Heart left ventricle (tissue), 16 donors: ENCODE measurements around the gene MRTFA. TPM values are rescaled to one million over a fixed set of nuclear protein-coding genes. Genes with fewer than 3 reads are reported as not detected.
"Not testable (repeated sequence)": the region's sequence is repeated elsewhere in the genome, so short reads cannot be mapped to it uniquely, and the experiment has no call there.

Experiments
- ATAC-seq, 4 donors: fragments of 200-7000 bp; cut with Tn5 transposase; one replicate each; pipeline ENCODE4 v1.9.1; 2020 to 2022; ENCODE audit warnings: moderate library complexity in 4 of 4, mild to moderate bottlenecking in 3 of 4, moderate number of reproducible peaks in 1 of 4
- DNase-seq, 5 donors: peaks; one replicate each; pipeline ENCODE4 v3.0.0-alpha.2; 2020
- H3K27ac ChIP-seq, 12 donors: fragments of 200-600 bp; sonication (generic) in 4 of 12; one replicate each; pipeline versions ENCODE4 v1.5.0 to v1.8.0; 2016 to 2022; ENCODE audit warnings: mild to moderate bottlenecking in 2 of 12
- H3K27me3 ChIP-seq, 9 donors: fragments of 200-600 bp; sonication (generic) in 2 of 9; one replicate each; pipeline versions ENCODE4 v1.5.1 to v1.8.0; 2016 to 2022; ENCODE audit warnings: mild to moderate bottlenecking in 3 of 9
- H3K36me3 ChIP-seq, 9 donors: fragments of 200-600 bp; sonication (generic) in 2 of 9; one replicate each; pipeline versions ENCODE4 v1.5.0 to v1.8.0; 2018 to 2022; ENCODE audit warnings: mild to moderate bottlenecking in 2 of 9
- H3K4me1 ChIP-seq, 12 donors: fragments of 200-600 bp; sonication (generic) in 4 of 12; one replicate each; pipeline versions ENCODE4 v1.5.0 to v1.8.0; 2016 to 2022; ENCODE audit warnings: mild to moderate bottlenecking in 3 of 12
- H3K4me3 ChIP-seq, 12 donors: fragments of 200-600 bp; sonication (generic) in 4 of 12; one replicate each; pipeline versions ENCODE4 v1.5.0 to v1.8.0; 2017 to 2022; ENCODE audit warnings: mild to moderate bottlenecking in 9 of 12, moderate library complexity in 4 of 12
- H3K9me3 ChIP-seq, 12 donors: fragments of 200-600 bp; sonication (generic) in 4 of 12; one replicate each; pipeline versions ENCODE4 v1.5.0 to v1.8.0; 2016 to 2022; ENCODE audit warnings: mild to moderate bottlenecking in 1 of 12
- POLR2A ChIP-seq, 2 donors: fragments of 450-650 bp; IDR thresholded peaks; one replicate each; pipeline ENCODE4 v1.6.1; 2017; ENCODE audit warnings: antibody characterized with exemption in 2 of 2, mild to moderate bottlenecking in 2 of 2, moderate library complexity in 2 of 2
- WGBS, 4 donors: extraction: QIAGEN DNeasy Blood & Tissue Kit in 2 of 4; methylation state at CpG; one replicate each; pipeline versions ENCODE4 v1.1.5 to v1.1.7; 2013 to 2018; 5-methylcytosine and 5-hydroxymethylcytosine counted together
- intact Hi-C, 10 donors: fragments of 100-400 bp; cut with DNase I; formaldehyde crosslinking; loops; one replicate each; pipeline versions ENCODE4 v1.11.1 to v1.14.2; 2022
- polyA plus RNA-seq, 2 donors: library from polyadenylated mRNA; stranded (reverse); fragments of 200-250 nt; gene quantifications; one replicate each; pipeline ENCODE4 v1.2.3, GENCODE V29; 2013
- total RNA-seq, 9 donors: library from RNA; depleted of rRNA in 2 of 9; stranded (reverse); fragments of >200 nt in 2 of 9; fragmentation: NEBNext Ultra II Directional in 3 of 9; extraction: Animal tissue kit (Norgen Biotek cat#: 25700) in 3 of 9; gene quantifications; one replicate each; pipeline versions ENCODE4 v1.1.0 to v1.2.4, GENCODE V29; 2016 to 2023
- TF ChIP-seq, protein P1 (sequence below), 12 donors: fragments of 200-600 bp; sonication (generic) in 4 of 12; IDR thresholded peaks; one replicate each; pipeline versions ENCODE4 v1.5.0 to v1.8.0; 2018 to 2022; ENCODE audit warnings: antibody characterized with exemption in 12 of 12, mild to moderate bottlenecking in 5 of 12
- donor health status: ischemic (EF 13 %, LVEDD 7.1; RV severe dilation, severe dysfunction).
- donor health status: healthy with polysubstance abuse.
- donor health status: DM: no; HTN: yes; CAD: no.
- donor health status: DM: no; HTN: no; CAD: no.
- donor health status: ischemic (EF 25% LVEDD 6.9; RV normal size, moderate dysfunction).
- donor health status: ischemic (EF 25% LVEDD 5.7; RV mildly dilated, moderate dysfunction).
- donor health status: healthy.
- donor health status: DM: yes; HTN: yes; CAD: no.
- donor health status: ischemic (EF 35%, LVEDD 5.7; RV mildly dilated, moderate dysfunction).
- donor health status: nonischemic (EF 11% LVEDD 7.7; RV severe dilation, severe dysfunction).
- donor health status: DM: yes; HTN: yes; CAD: no.
- donor health status: PGD.
- donor health status: ischemic (EF 29% LVEDD 5.4; RV normal size, mild dysfunction).
- donor health status: nonischemic (EF 23%, LVEDD 6.1; RV moderate dilation, normal function).

MRTFA gene
- total and polyA plus RNA-seq, 11 donors: 14.0 to 52.6 (median 26.9) TPM

DNA sequence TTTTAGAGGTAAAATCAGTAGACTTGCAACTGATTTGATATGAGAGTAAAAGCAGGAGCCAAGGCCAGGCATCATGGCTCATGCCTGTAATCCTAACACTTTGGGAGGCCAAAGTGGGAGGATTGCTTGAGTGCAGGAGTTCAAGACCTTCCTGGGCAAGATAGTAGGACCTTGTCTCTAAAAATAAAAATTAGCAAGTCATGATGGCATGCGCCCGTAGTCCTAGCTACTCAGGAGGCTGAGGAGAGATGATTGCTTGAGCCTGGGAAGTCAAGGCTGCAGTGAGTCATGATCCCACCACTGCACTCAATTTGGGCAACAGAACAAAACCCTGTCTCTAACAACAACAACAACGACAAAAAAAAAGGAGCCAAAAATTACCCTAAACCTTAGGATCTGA, 252.6 kb downstream of the MRTFA start:
- H3K36me3 ChIP-seq: no peaks in the 10 kb centered on the region
- DNase-seq (no peak), ATAC-seq (peak in 1 of 4 donors; percentile 57)
- no peaks in the 10 kb centered on the region for H3K27me3 ChIP-seq
- no peaks in the 10 kb centered on the region for H3K9me3 ChIP-seq
- H3K4me1 ChIP-seq: peaks cover 0 to 27% (median 4%) of the 10 kb centered on the region in 12 donors
- intact Hi-C loops: no loop called here
- no peak overlapping the region for H3K27ac ChIP-seq
- WGBS, 4 donors: 65 to 75% (median 69%) methylated on average over 3 of the region's 3 CpGs
- no peak for TF ChIP-seq POLR2A (IDR thresholded peaks at IDR 0.05)
- TF ChIP-seq, protein P1, sequence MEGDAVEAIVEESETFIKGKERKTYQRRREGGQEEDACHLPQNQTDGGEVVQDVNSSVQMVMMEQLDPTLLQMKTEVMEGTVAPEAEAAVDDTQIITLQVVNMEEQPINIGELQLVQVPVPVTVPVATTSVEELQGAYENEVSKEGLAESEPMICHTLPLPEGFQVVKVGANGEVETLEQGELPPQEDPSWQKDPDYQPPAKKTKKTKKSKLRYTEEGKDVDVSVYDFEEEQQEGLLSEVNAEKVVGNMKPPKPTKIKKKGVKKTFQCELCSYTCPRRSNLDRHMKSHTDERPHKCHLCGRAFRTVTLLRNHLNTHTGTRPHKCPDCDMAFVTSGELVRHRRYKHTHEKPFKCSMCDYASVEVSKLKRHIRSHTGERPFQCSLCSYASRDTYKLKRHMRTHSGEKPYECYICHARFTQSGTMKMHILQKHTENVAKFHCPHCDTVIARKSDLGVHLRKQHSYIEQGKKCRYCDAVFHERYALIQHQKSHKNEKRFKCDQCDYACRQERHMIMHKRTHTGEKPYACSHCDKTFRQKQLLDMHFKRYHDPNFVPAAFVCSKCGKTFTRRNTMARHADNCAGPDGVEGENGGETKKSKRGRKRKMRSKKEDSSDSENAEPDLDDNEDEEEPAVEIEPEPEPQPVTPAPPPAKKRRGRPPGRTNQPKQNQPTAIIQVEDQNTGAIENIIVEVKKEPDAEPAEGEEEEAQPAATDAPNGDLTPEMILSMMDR (IDR thresholded peaks at IDR 0.05): no peak
- no peak overlapping the region for H3K4me3 ChIP-seq

DNA sequence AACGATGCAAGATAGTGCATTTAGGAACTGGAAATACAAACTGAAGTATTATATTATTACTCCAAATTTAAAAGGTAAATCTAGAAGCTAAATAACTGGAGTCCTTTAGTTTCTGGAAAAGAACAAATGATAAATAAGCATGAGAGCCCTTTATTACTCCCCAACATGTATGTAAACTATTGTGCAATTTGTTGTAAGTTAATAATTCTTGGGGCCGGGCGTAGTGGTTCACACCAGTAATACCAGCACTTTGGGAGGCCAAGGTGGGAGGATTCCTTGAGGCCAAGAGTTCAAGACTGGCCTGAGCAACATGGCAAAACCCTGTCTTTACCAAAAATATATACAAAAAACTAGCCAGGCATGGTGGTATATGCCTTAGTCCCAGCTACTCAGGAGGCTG, 255.1 kb downstream of the MRTFA start:
- intact Hi-C loops: no loop called here
- Histone ChIP-seq H3K4me1 (peaks cover 0 to 31% (median 4%) of the 10 kb centered on the region in 12 donors), H3K9me3 (no peaks in the 10 kb centered on the region), H3K36me3 (no peaks in the 10 kb centered on the region), H3K4me3 (no peak overlapping the region), H3K27me3 (no peaks in the 10 kb centered on the region), H3K27ac (no peak overlapping the region)
- TF ChIP-seq, protein P1 (IDR thresholded peaks at IDR 0.05): no peak
- no peak for TF ChIP-seq POLR2A (IDR thresholded peaks at IDR 0.05)
- DNase-seq: no peak
- ATAC-seq: no peak
- WGBS, 4 donors: 94 to 99% (median 97%) methylated on average over 3 of the region's 3 CpGs

DNA sequence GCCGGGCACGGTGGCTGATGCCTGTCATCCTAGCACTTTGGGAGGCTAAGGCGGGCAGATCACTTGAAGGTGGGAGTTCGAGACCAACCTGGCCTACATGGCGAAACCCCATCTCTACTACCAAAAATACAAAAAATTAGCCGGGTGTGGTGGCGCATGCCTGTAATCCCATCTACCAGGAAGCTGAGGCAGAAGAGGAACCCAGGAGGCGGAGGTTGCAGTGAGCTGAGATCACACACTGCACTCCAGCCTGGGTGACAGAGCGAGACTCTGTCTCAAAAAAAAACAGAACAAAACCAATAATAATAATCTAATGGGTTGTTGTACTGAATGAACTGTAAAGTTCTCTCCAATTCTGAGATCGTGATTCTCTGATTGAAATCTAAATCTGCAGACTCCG, 258.1 kb downstream of the MRTFA start:
- H3K27ac ChIP-seq, DNase-seq, H3K9me3 ChIP-seq, H3K4me3 ChIP-seq, H3K4me1 ChIP-seq, ATAC-seq, H3K27me3 ChIP-seq: not testable (repeated sequence)
- H3K36me3 ChIP-seq: peaks cover 0 to 11% (median 0%) of the 10 kb centered on the region in 9 donors
- 91 to 95% (median 93%) methylated on average over 11 of the region's 11 CpGs for WGBS, 4 donors
- intact Hi-C loops: loop anchor here in 1 of 10 donors (10.0 kb wide), 1 partner anchor 106 kb away; no protein-coding TSS in a partner anchor

DNA sequence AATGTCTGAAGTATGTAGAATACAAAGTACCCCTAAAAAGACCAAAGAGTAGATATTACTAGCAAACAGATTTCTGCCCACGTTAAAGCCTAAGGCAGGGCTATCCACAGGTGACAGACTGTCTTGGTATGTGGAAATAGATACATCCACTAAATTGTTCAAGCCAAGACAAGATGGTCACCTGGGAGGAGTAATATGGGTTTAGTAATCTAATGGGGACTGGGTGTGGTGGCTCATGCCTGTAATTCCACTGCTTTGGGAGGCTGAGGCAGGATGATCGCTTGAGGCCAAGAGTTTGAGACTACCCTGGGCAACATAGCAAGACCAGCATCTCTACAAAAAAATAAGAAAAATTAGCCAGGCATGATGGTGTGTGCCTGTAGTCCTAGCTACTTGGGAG, 258.6 kb downstream of the MRTFA start:
- ATAC-seq: no peak

More for the DNA sequence above, 258.6 kb downstream of the MRTFA start:
- no peak for TF ChIP-seq POLR2A (IDR thresholded peaks at IDR 0.05)
- TF ChIP-seq, protein P1 (IDR thresholded peaks at IDR 0.05): no peak
- 93 to 97% (median 95%) methylated on average over 2 of the region's 2 CpGs for WGBS, 4 donors
- Histone ChIP-seq H3K36me3 (peaks cover 0 to 11% (median 0%) of the 10 kb centered on the region in 9 donors), H3K4me1 (peaks cover 0 to 9% (median 0%) of the 10 kb centered on the region in 12 donors), H3K9me3 (no peaks in the 10 kb centered on the region), H3K4me3 (no peak overlapping the region), H3K27me3 (no peaks in the 10 kb centered on the region), H3K27ac (no peak overlapping the region)
- intact Hi-C loops: loop anchor here in 1 of 10 donors (10.0 kb wide), 1 partner anchor 107 kb away; no protein-coding TSS in a partner anchor
- DNase-seq: no peak
